Upper lobe of right lung (tissue), 1 donor: ENCODE data around the gene SPRY4. TPM values are rescaled to one million over a fixed set of nuclear protein-coding genes. Genes with fewer than 3 reads are reported as not detected.

Source experiments
- ATAC-seq: fragments of 200-7000 bp; cut with Tn5 transposase; one replicate; pipeline ENCODE4 v1.9.1; 2020; ENCODE audit warnings: mild to moderate bottlenecking, moderate library complexity
- DNase-seq: peaks from one replicate; pipeline ENCODE4 v3.0.0-alpha.2; 2020
- H3K27ac ChIP-seq: fragments of 200-600 bp; one replicate; pipeline ENCODE4 v1.8.0; 2022
- H3K27me3 ChIP-seq: fragments of 200-600 bp; one replicate; pipeline ENCODE4 v1.8.0; 2022; ENCODE audit warnings: mild to moderate bottlenecking
- H3K36me3 ChIP-seq: fragments of 200-600 bp; one replicate; pipeline ENCODE4 v1.8.0; 2022
- H3K4me1 ChIP-seq: fragments of 200-600 bp; one replicate; pipeline ENCODE4 v1.8.0; 2022
- H3K4me3 ChIP-seq: fragments of 200-600 bp; one replicate; pipeline ENCODE4 v1.8.0; 2022; ENCODE audit warnings: mild to moderate bottlenecking
- H3K9me3 ChIP-seq: fragments of 200-600 bp; one replicate; pipeline ENCODE4 v1.8.0; 2022
- intact Hi-C: fragments of 100-400 bp; cut with DNase I; formaldehyde crosslinking; loops from one replicate; pipeline ENCODE4 v1.11.0; 2022
- total RNA-seq: library from RNA; stranded (reverse); fragmentation: NEBNext Ultra II Directional; extraction: Animal tissue kit (Norgen Biotek cat#: 25700); gene quantifications from one replicate; pipeline ENCODE4 v1.2.1, GENCODE V29; 2021
- TF ChIP-seq, protein P1 (sequence below): fragments of 200-600 bp; IDR thresholded peaks from one replicate; pipeline ENCODE4 v1.8.0; 2022; ENCODE audit warnings: antibody characterized with exemption
- donor health status: DM: no; HTN: yes; CAD: no; lungs with severe emphysema.

SPRY4 gene
- total RNA-seq, 1 donor from 2014 or later = 89.8 TPM

DNA sequence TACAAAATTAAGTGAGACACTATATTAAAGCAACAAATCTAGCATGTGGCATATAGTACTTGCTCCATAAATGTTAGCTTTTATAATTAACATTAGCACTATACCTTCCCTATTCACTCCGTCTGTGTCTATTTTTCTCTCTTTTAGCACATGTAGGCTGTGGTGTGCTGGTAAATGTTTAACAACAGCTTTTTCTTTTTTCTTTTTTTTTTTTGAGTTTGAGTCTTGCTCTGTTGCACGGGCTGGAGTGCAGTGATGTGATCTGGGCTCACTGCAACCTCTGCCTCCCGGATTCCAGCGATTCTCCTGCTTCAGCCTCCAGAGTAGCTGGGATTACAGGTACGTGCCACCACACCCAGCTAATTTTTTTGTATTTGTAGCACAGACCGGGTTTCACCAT lies 62.1 kb downstream of the SPRY4 start:
- no peaks in the 10 kb centered on the region for H3K36me3 ChIP-seq
- no peaks in the 10 kb centered on the region for H3K9me3 ChIP-seq
- ATAC-seq (no peak), DNase-seq (no peak)
- no peaks in the 10 kb centered on the region for H3K27me3 ChIP-seq
- H3K27ac ChIP-seq = no peak overlapping the region
- H3K4me1 ChIP-seq = no peaks in the 10 kb centered on the region
- TF ChIP-seq, protein P1, sequence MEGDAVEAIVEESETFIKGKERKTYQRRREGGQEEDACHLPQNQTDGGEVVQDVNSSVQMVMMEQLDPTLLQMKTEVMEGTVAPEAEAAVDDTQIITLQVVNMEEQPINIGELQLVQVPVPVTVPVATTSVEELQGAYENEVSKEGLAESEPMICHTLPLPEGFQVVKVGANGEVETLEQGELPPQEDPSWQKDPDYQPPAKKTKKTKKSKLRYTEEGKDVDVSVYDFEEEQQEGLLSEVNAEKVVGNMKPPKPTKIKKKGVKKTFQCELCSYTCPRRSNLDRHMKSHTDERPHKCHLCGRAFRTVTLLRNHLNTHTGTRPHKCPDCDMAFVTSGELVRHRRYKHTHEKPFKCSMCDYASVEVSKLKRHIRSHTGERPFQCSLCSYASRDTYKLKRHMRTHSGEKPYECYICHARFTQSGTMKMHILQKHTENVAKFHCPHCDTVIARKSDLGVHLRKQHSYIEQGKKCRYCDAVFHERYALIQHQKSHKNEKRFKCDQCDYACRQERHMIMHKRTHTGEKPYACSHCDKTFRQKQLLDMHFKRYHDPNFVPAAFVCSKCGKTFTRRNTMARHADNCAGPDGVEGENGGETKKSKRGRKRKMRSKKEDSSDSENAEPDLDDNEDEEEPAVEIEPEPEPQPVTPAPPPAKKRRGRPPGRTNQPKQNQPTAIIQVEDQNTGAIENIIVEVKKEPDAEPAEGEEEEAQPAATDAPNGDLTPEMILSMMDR = no peak
- intact Hi-C loops = no loop called here
- H3K4me3 ChIP-seq = no peak overlapping the region

Other genes starting within 250 kb of the SPRY4 start
- gene NDFIP1, start 216.2 kb downstream of the SPRY4 start, total RNA-seq = 68.1 TPM